HepG2 (cell line): ENCODE measurements around the gene FZD4. TPM values are rescaled to one million over a fixed set of nuclear protein-coding genes. Genes with fewer than 3 reads are reported as not detected.

Experiments
- DNMT3B ChIP-seq: conservative IDR thresholded peaks from 2 replicates; pipeline ENCODE4 v1.6.1; 2016; ENCODE audit warnings: missing biosample characterization, control low read depth
- NCOA2 ChIP-seq: sonication (generic); formaldehyde crosslinking; IDR thresholded peaks from 2 replicates; pipeline ENCODE4 v1.8.0; 2022; ENCODE audit warnings: inconsistent platforms
- NFRKB ChIP-seq: fragments of 450-650 bp; IDR thresholded peaks from 2 replicates; pipeline ENCODE4 v1.6.1; 2017
- SP4 ChIP-seq: sonication (generic); formaldehyde crosslinking; IDR thresholded peaks from 2 replicates; pipeline ENCODE4 v1.8.1; 2023; ENCODE audit warnings: mild to moderate bottlenecking, missing genetic modification reagents
- ZBTB7B ChIP-seq: sonication (generic); formaldehyde crosslinking; IDR thresholded peaks from 2 replicates; pipeline ENCODE4 v1.4.0; 2020; ENCODE audit warnings: missing genetic modification reagents
- ZC3H4 ChIP-seq: sonication (generic); formaldehyde crosslinking; IDR thresholded peaks from 2 replicates; pipeline ENCODE4 v1.4.0; 2020; ENCODE audit warnings: missing genetic modification reagents, borderline replicate concordance
- ZNF572 ChIP-seq: sonication (generic); formaldehyde crosslinking; IDR thresholded peaks from 2 replicates; pipeline ENCODE4 v1.5.1; 2020; ENCODE audit warnings: mild to moderate bottlenecking, missing genetic modification reagents
- ZNF615 ChIP-seq: sonication (generic); formaldehyde crosslinking; IDR thresholded peaks from 2 replicates; pipeline ENCODE4 v1.5.0; 2020; ENCODE audit warnings: mild to moderate bottlenecking, missing genetic modification reagents, borderline replicate concordance
- polyA plus RNA-seq, 8 experiments: library from polyadenylated mRNA; depleted of rRNA in 3 of 8; stranded (reverse) in 7 of 8; unstranded in 1 of 8; fragments of >200 nt; fragmentation: Illumina TruSeq in 4 of 8; extraction: Trizol in 4 of 8; gene quantifications; 2 replicates each; pipeline versions ENCODE4 v1.2.1 to v1.2.3, GENCODE V29; 2011 to 2016; ENCODE audit warnings: low read depth in 4 of 8, missing spikeins in 1 of 8, mixed read lengths in 1 of 8; ENCODE audit not compliant: insufficient read depth in 1 of 8
- total RNA-seq, 5 experiments: library from RNA; depleted of rRNA; stranded (reverse); fragments of >200 nt; fragmentation: Illumina TruSeq; extraction: Trizol; gene quantifications; 2 replicates each; pipeline ENCODE4 v1.2.3, GENCODE V29; 2016; ENCODE audit warnings: low read depth in 1 of 5
- TF ChIP-seq, protein P1 (sequence below): sonication (generic); formaldehyde crosslinking; IDR thresholded peaks from 2 replicates; pipeline ENCODE4 v1.5.0; 2020; ENCODE audit warnings: mild to moderate bottlenecking, missing genetic modification reagents, borderline replicate concordance
- TF ChIP-seq, protein P2 (sequence below): sonication (generic); formaldehyde crosslinking; IDR thresholded peaks from 2 replicates; pipeline ENCODE4 v1.4.0; 2020; ENCODE audit warnings: mild to moderate bottlenecking, low read depth, missing genetic modification reagents
- TF ChIP-seq, protein P3 (sequence below): sonication (generic); formaldehyde crosslinking; IDR thresholded peaks from 2 replicates; pipeline ENCODE4 v1.4.0; 2020; ENCODE audit warnings: missing genetic modification reagents
- TF ChIP-seq, protein P4 (sequence below): sonication (generic); formaldehyde crosslinking; IDR thresholded peaks from 2 replicates; pipeline ENCODE4 v1.9.0; 2021; ENCODE audit warnings: missing genetic modification reagents, borderline replicate concordance

The FZD4 gene
- total and polyA plus RNA-seq, 2 of the 13 experiments (the other 11 are each of a cell fraction or from before 2014, with no cell fraction given) = 46.5 to 70.4 TPM

DNA sequence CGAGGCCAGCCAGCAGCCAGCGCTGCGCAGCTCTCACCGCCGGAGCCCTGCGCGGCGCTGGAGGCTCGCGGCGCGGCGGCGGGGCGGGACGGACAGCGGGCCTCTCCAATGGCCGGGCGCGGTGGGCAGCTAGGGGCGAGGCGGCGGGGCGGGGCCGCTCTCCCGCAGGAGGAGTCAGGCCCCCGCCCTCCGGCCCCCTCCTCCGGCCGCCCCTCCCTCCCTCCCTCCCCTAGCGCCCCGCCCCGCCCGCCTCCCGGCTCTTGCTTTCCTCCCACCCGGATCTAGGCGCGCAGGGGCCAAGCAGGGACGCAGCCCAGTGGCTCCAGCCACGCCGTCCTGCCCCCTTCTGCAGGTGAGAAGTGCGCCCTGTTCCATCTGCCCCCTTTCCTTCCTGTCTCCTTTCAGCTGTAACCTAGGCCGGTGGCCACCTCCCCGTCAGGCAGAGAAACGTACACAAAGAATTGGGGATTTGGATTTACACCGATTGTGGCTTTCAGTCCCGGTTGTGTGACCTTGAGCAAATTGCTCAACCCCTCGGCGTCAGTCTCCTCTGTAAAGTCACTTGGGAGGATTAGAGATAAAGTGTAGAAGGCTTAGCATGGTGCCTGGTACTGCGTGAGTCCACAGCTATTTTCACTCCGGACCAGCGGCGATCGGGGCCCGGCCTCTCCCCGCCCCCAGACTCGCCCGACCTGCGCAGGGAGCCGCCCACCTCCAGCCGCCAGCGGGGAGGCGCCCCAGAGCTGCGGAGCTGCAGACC is at the start of gene FZD4 (continued):
- TF ChIP-seq, protein P1, sequence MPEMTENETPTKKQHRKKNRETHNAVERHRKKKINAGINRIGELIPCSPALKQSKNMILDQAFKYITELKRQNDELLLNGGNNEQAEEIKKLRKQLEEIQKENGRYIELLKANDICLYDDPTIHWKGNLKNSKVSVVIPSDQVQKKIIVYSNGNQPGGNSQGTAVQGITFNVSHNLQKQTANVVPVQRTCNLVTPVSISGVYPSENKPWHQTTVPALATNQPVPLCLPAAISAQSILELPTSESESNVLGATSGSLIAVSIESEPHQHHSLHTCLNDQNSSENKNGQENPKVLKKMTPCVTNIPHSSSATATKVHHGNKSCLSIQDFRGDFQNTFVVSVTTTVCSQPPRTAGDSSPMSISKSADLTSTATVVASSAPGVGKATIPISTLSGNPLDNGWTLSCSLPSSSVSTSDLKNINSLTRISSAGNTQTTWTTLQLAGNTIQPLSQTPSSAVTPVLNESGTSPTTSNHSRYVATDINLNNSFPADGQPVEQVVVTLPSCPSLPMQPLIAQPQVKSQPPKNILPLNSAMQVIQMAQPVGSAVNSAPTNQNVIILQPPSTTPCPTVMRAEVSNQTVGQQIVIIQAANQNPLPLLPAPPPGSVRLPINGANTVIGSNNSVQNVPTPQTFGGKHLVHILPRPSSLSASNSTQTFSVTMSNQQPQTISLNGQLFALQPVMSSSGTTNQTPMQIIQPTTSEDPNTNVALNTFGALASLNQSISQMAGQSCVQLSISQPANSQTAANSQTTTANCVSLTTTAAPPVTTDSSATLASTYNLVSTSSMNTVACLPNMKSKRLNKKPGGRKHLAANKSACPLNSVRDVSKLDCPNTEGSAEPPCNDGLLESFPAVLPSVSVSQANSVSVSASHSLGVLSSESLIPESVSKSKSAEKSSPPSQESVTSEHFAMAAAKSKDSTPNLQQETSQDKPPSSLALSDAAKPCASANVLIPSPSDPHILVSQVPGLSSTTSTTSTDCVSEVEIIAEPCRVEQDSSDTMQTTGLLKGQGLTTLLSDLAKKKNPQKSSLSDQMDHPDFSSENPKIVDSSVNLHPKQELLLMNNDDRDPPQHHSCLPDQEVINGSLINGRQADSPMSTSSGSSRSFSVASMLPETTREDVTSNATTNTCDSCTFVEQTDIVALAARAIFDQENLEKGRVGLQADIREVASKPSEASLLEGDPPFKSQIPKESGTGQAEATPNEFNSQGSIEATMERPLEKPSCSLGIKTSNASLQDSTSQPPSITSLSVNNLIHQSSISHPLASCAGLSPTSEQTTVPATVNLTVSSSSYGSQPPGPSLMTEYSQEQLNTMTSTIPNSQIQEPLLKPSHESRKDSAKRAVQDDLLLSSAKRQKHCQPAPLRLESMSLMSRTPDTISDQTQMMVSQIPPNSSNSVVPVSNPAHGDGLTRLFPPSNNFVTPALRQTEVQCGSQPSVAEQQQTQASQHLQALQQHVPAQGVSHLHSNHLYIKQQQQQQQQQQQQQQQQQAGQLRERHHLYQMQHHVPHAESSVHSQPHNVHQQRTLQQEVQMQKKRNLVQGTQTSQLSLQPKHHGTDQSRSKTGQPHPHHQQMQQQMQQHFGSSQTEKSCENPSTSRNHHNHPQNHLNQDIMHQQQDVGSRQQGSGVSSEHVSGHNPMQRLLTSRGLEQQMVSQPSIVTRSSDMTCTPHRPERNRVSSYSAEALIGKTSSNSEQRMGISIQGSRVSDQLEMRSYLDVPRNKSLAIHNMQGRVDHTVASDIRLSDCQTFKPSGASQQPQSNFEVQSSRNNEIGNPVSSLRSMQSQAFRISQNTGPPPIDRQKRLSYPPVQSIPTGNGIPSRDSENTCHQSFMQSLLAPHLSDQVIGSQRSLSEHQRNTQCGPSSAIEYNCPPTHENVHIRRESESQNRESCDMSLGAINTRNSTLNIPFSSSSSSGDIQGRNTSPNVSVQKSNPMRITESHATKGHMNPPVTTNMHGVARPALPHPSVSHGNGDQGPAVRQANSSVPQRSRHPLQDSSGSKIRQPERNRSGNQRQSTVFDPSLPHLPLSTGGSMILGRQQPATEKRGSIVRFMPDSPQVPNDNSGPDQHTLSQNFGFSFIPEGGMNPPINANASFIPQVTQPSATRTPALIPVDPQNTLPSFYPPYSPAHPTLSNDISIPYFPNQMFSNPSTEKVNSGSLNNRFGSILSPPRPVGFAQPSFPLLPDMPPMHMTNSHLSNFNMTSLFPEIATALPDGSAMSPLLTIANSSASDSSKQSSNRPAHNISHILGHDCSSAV (CRISPR knock-in tag) = no peak
- peak; percentile 37; the same call in 1 of the 2 replicates for TF ChIP-seq NCOA2 (CRISPR knock-in tag)
- TF ChIP-seq, protein P2, sequence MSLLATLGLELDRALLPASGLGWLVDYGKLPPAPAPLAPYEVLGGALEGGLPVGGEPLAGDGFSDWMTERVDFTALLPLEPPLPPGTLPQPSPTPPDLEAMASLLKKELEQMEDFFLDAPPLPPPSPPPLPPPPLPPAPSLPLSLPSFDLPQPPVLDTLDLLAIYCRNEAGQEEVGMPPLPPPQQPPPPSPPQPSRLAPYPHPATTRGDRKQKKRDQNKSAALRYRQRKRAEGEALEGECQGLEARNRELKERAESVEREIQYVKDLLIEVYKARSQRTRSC = 0 out of 2 replicates have a peak, but pooled peaks have one; percentile 33
- no peak; the same call in 1 of the 2 replicates for TF ChIP-seq ZNF615
- TF ChIP-seq NFRKB = no peak
- TF ChIP-seq ZC3H4 = peak; percentile 45; the same call in 1 of the 2 replicates
- TF ChIP-seq SP4 = peak; percentile 74
- TF ChIP-seq ZBTB7B (CRISPR knock-in tag) = peak; percentile 75; the same call in 1 of the 2 replicates
- TF ChIP-seq DNMT3B (CRISPR knock-in tag) = no peak
- TF ChIP-seq, protein P3, sequence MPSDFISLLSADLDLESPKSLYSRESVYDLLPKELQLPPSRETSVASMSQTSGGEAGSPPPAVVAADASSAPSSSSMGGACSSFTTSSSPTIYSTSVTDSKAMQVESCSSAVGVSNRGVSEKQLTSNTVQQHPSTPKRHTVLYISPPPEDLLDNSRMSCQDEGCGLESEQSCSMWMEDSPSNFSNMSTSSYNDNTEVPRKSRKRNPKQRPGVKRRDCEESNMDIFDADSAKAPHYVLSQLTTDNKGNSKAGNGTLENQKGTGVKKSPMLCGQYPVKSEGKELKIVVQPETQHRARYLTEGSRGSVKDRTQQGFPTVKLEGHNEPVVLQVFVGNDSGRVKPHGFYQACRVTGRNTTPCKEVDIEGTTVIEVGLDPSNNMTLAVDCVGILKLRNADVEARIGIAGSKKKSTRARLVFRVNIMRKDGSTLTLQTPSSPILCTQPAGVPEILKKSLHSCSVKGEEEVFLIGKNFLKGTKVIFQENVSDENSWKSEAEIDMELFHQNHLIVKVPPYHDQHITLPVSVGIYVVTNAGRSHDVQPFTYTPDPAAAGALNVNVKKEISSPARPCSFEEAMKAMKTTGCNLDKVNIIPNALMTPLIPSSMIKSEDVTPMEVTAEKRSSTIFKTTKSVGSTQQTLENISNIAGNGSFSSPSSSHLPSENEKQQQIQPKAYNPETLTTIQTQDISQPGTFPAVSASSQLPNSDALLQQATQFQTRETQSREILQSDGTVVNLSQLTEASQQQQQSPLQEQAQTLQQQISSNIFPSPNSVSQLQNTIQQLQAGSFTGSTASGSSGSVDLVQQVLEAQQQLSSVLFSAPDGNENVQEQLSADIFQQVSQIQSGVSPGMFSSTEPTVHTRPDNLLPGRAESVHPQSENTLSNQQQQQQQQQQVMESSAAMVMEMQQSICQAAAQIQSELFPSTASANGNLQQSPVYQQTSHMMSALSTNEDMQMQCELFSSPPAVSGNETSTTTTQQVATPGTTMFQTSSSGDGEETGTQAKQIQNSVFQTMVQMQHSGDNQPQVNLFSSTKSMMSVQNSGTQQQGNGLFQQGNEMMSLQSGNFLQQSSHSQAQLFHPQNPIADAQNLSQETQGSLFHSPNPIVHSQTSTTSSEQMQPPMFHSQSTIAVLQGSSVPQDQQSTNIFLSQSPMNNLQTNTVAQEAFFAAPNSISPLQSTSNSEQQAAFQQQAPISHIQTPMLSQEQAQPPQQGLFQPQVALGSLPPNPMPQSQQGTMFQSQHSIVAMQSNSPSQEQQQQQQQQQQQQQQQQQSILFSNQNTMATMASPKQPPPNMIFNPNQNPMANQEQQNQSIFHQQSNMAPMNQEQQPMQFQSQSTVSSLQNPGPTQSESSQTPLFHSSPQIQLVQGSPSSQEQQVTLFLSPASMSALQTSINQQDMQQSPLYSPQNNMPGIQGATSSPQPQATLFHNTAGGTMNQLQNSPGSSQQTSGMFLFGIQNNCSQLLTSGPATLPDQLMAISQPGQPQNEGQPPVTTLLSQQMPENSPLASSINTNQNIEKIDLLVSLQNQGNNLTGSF (CRISPR knock-in tag) = no peak
- TF ChIP-seq, protein P4, sequence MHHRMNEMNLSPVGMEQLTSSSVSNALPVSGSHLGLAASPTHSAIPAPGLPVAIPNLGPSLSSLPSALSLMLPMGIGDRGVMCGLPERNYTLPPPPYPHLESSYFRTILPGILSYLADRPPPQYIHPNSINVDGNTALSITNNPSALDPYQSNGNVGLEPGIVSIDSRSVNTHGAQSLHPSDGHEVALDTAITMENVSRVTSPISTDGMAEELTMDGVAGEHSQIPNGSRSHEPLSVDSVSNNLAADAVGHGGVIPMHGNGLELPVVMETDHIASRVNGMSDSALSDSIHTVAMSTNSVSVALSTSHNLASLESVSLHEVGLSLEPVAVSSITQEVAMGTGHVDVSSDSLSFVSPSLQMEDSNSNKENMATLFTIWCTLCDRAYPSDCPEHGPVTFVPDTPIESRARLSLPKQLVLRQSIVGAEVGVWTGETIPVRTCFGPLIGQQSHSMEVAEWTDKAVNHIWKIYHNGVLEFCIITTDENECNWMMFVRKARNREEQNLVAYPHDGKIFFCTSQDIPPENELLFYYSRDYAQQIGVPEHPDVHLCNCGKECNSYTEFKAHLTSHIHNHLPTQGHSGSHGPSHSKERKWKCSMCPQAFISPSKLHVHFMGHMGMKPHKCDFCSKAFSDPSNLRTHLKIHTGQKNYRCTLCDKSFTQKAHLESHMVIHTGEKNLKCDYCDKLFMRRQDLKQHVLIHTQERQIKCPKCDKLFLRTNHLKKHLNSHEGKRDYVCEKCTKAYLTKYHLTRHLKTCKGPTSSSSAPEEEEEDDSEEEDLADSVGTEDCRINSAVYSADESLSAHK (CRISPR knock-in tag) = no peak
- no peak for TF ChIP-seq ZNF572
